HT1080 (cell line): Measurements from ENCODE around the gene PDE4B. TPM values are rescaled to one million over a fixed set of nuclear protein-coding genes. Genes with fewer than 3 reads are reported as not detected.
"Not testable (repeated sequence)": the region's sequence is repeated elsewhere in the genome, so short reads cannot be mapped to it uniquely, and the experiment has no call there.

ENCODE experiments used
- DNase-seq: peaks from one replicate; pipeline ENCODE4 v3.0.0-alpha.2; 2015; ENCODE audit warnings: low read depth
- total RNA-seq: library from RNA; depleted of rRNA; stranded (reverse); fragments of >200 nt; shearing (Covaris generic); gene quantifications from 2 replicates; pipeline ENCODE4 v1.2.3, GENCODE V29; 2014

PDE4B gene
- total RNA-seq, 1 experiment from 2014 or later, result 7.6 TPM

DNA sequence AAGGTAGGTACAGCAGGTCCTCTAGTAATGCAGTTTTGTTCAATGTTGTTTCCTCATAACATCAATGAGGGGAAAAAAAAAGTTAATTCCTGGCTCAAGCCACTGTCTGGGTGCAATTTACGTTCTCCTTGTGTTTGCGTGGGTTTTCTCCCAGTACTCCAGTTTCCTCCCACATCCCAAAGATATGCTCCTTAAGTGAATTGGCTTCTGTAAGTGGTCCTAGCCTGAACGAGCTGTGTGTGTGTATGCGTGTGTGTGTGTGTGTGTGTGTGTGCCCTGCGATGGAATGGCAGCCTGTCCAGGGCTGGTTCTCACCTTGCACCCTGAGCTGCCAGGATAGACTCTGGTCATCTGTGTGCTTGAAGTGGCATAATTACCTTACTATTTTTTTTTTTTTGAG is 332.0 kb downstream of the PDE4B start:
- DNase-seq, result no peak

GRCh38 chr1:66128641-66129040 is 335.9 kb downstream of the PDE4B start:
- DNase-seq, result peak; percentile 3

DNA sequence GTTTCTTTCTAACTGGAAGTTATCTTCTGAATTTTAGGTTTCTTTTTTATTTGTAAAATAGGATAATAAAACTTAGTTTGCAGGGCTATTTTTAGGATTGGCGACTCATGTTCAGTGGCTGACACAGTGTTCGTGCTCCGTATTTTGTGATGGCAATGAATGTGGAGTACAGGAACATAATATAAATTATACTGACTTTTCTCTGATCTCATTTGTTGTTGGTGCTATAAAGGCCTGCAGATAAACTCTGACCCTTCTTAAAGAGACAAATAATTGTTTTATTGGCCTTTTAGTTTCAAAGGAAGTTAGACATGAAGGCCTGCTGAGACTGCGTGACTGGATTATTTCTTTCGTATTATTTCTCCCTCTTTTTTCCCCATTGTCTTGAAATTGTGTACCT is 339.6 kb downstream of the PDE4B start:
- DNase-seq, result no peak

DNA sequence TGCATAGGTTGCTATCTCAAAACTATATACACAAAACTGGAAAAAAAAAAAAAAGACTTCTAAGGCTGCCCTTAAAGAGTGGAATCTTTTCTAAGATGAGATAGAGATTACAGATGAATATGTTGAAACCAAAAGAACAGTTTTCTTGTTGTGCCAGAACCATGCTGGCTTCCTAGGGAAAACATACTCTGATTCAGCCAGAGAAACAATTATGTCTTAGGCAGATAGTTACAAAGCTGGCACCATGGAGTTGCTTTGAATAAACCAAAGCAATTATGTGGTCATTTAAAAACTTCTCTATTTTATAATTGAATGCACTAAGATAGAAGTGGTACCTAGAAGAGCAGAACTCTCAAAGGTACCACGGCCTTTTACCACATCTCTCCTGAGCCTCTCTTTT is 341.3 kb downstream of the PDE4B start:
- no peak for DNase-seq

DNA sequence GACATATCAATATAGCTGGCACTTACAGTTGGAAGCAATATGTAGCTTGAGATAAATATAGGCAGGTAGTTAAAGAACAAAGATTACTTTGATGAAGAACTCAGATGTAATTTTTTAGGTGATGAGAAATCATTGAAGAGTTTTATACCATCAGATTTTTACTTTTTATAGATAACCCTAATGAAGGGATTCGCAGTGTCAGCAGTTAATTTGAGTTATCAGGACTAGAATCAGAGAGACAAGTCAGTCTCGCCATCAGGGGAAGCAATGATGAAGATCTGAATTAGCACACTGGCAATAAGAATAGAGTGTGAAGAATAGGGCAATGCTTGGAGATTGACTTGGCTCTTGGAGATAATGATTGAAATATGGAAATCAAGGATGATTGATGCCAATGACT is 342.5 kb downstream of the PDE4B start:
- no peak for DNase-seq

DNA sequence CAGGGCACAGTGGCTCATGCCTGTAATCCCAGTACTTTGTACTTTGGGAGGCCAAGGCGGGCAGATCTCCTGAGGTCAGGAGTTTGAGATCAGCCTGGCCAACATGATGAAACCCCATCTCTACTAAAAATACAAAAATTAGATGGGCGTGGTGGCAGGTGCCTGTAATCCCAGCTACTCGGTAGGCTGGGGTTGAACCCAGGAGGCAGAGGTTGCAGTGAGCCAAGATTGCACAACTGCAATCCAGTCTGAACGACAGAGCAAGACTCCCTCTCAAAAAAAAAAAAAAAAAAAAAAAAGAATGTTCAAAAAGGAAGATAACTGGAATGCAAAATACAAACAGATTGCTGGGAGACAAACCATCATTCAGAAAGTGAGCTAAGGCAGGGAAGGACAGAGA is 343.7 kb downstream of the PDE4B start:
- DNase-seq, result not testable (repeated sequence)

GRCh38 chr1:66137235-66137634 is 344.5 kb downstream of the PDE4B start:
- DNase-seq, result peak; percentile 47

DNA sequence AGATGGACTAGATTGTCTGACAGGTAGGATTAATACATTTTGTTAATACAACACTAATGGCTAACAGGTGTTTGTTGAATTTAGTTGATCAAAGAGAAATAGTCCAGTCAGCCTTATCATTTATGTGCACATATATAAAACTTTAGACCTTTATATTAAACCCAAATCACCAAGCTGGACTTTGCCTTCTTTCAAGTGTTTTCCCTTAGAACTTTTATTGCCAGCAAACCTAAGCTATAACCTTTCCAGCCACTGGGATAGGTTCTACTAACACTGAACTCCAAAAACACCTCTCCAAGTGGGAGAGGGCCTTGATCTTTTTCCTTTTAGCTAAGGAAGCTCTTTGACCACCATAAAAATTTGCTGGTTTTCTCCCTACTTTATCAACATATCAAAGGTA is 345.9 kb downstream of the PDE4B start:
- no peak for DNase-seq

GRCh38 chr1:66140072-66140471 is 347.4 kb downstream of the PDE4B start:
- peak; percentile 10 for DNase-seq

GRCh38 chr1:66143651-66144050 is 351.0 kb downstream of the PDE4B start:
- no peak for DNase-seq

DNA sequence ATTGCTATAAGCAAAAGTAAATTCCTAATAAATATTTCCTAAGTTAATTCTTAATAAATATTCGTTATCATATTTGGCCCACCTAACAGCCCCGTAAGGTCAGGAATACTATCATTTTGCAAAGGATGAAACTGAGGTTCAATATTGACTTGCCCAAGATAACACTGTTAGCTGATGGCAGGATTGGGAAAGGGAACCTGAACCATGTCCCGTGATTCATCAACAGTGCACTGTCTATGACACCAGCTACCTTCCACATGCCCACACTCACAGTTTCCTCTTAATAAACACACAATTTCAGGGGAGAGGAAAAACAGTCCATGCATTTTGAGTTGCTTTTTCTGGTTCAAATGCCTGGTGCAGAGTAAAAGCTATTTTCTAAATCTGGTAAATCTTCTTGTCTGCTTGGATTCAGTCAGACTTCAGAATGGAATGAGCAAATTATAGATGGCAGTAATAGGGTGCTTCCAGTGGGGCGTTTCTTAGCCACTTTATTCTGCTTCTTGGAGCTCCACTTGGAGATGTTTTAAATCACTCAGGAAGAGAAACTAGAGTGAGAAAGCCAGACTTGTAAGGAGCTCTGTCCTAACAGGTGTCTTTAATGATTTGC is 354.6 kb downstream of the PDE4B start:
- DNase-seq, result no peak

DNA sequence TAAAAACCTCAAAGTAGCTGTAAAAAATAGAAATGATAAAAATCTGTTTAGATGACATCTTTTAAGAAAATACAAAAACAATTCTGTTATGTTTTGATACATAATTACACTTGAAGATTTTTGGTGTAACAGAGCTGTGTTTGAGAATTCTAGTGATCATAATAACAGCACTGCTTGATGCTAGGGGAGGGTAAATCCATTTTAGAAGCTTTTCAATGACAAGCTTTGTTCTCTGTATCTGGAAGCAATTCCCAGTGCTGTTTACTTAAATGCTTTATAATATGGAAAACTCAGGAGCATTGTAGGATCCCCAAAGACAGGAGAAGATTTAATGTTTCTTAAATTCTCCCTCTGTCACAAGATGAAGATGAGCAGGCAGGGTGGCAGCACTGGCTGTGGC is 359.3 kb downstream of the PDE4B start:
- no peak for DNase-seq

GRCh38 chr1:66154394-66154793 is 361.7 kb downstream of the PDE4B start:
- no peak for DNase-seq

- no peak for DNase-seq
Observed at GRCh38 chr1:66156144-66156543, 363.4 kb downstream of the PDE4B start.

DNA sequence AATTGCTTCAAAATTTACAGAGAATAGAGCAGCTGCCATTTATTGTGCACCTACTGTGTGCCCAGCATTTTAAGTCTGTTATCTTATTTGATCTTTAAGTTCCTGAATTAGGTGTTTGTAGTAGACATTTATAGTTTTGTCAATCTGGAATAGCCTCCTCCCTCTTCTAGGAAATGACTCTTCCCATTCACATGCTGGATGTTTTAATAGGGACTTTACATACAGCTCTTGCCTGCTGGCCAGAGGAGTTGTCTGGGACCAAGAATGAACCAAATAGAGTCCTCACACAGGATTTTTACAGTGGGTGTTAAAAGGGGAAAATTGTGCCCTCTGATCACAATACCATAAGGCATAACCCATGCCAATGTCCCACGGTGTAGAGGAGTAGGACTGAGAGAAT is 367.1 kb downstream of the PDE4B start:
- no peak for DNase-seq

DNA sequence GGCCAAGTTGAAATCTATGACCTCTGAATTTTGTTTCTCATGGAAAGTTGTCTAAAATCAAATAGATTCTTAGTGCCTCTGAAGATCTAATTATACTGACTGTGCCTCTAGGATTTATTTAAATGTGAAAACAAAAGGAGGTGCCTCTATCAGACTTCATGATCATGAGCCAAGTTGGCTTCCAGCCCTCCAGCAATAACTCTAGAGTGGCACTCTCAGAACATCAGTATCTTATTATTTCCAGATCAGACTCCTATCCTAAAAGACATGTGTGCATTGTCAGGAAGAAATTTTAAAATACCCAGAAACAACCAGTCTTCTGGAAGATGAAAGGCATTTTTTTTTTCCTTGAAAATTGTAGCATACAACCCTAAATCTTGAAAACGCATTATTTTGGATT is 368.0 kb downstream of the PDE4B start:
- DNase-seq, result no peak

DNA sequence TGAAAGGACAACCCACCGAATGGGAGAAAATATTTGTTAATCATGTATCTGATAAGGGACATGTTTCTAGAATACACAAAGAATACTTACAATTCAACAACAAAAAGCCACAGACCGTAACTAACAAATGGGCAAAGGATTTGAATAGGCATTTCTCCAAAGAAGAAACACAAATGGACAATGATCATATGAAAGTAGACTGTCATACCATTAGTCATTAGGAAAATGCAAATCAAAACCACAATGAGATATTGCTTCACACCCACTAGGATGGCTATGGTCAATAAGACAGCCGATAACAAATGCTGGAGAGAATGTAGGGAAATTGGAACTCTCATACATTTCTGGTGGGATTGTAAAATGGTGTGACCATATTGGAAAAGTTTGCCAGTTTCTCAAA is 374.1 kb downstream of the PDE4B start:
- DNase-seq, result no peak

DNA sequence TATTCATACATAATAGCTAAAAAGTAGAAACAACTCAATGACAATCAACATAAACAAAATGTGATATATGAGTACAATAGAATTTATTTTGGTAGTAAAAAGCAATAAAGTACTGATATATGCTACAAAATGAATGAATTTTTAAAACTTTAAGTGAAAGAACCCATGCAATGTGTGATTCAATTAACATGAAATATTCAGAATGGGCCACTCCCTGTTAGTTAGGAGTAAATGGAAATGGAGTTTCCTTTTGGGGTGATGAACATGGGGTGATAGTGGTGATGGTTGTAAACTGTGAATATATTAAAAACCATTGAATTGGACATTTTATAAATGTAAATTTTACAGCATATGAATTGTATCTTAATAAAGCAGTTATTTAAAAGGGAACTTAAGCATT is 374.6 kb downstream of the PDE4B start:
- DNase-seq, result no peak

DNA sequence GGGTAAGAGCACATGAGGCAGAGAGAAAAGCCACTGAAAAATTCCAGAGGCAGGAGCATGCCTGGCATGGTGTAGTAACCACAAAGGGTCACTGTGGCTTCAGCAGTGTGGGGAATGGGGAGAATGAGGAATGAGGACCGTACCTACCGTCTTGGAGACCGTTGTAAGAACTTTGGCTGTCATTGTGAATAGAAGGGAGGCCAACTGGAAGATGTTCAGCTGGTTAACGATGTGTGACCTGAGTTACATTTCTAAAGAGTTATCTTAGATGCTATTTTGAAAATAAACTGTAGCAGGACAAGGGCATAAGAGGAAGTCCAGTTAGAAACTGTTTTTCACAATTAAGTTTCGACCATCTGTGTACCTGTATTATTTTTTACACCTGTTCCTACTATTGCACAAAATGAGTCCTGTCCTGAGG is 375.8 kb downstream of the PDE4B start:
- DNase-seq, result peak; percentile 47

- peak; percentile 56 for DNase-seq
Observed at GRCh38 chr1:66168948-66169671, 376.4 kb downstream of the PDE4B start.

DNA sequence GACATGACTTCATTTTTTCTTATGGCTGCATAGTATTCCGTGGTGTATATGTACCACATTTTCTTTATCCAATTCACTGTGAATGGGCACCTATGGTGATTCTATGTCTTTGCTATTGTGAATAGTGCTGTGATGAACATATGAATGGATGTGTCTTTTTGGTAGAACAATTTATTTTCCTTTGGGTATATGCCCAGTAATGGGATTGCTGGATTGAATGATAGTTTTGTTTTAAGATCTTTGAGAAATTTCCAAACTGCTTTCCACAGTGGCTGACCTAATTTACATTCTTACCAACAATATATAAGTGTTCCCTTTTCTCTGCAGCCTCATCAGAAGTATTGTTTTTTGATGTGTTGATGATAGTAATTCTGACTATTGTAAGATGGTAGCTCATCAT is 379.6 kb downstream of the PDE4B start:
- DNase-seq, result no peak

GRCh38 chr1:66175098-66175497 is 382.4 kb downstream of the PDE4B start:
- no peak for DNase-seq

- no peak for DNase-seq
Observed at GRCh38 chr1:66175581-66175980, 382.9 kb downstream of the PDE4B start.
